MM.1S (cell line): Measurements from ENCODE around the gene KAT2B.

ENCODE experiments used
- CTCF ChIP-seq: fragments of 300-600 bp; sonication (generic); IDR thresholded peaks from 2 replicates; pipeline ENCODE4 v1.5.1; 2016; ENCODE audit warnings: antibody characterized with exemption, low read length, mixed read lengths
- EZH2 ChIP-seq: fragments of 300-600 bp; sonication (generic); optimal IDR thresholded peaks from 2 replicates; pipeline ENCODE3; 2017; ENCODE audit warnings: low read depth, mild to moderate bottlenecking, antibody characterized with exemption, low read length, mixed read lengths

- TF ChIP-seq EZH2 (no peak), CTCF (no peak)
Measured at GRCh38 chr3:20076296-20076997, 36.2 kb downstream of the KAT2B start.
